Stimulated activated CD8-positive, alpha-beta memory T cell treated with anti-CD3 and anti-CD28 coated beads, Interleukin-12 subunit alpha, Interleukin-12 subunit beta, amount 100 ng/mL, for 4 hours (primary cell): ENCODE results near the gene FKTN.

ENCODE experiments used
- DNase-seq: peaks from one replicate; pipeline ENCODE4 v3.0.0-alpha.2; 2020; ENCODE audit warnings: low read depth

Gene FKTN

DNA sequence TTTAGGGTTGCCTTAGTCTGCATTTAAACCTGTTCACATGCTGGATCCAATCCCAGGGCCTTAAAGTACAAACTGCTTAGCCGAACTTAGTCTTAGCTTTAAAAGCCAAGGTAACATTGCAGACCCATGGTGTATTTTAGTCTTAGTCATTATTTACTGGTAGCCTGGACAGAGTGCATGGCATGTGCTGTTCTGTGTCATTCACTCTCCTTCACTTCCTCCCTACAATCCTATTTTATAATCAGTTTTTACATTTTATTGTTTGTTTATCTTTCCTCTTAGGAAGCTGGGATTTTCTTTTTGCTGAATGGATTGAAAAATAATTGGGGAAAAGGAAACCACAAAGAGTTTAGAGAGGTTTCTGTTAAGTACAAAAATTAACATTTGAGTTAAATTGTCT is 74.9 kb downstream of the FKTN start:
- DNase-seq, result no peak

GRCh38 chr9:105633411-105633810 is 75.5 kb downstream of the FKTN start:
- DNase-seq, result no peak

- DNase-seq, result no peak
These were observed 78.4 kb downstream of the FKTN start for GRCh38 chr9:105636331-105636730.

DNA sequence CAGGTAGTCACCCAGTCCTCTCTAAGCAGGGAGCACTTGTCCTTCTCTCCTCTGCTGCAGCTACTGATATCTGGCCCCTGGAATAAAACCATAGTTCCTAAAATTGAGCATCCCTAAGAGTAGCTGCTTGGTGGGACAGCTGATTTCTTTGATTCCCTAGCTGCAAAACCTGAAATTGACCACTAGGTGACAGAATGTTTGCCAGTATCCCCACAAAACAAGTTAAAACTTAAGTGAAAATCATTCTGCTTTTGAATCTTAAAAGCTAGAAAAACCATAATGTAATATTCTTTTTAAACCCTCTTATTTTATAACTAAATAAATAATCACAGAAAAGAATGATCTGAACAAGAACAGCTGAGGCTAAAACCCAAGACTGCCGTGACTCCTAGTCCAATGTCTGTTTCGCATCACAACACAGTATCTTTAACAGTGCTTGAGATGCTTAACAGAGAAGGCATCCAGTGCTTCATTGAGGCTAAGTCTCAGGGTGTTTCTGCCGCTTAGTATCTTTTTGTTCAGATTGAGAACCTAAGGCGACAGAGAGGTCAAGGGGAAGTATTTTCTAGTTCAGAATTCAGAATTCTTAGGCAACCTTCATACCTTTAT is 80.0 kb downstream of the FKTN start:
- DNase-seq, result no peak

GRCh38 chr9:105639936-105640335 is 82.0 kb downstream of the FKTN start:
- no peak for DNase-seq

GRCh38 chr9:105643795-105644194 is 85.9 kb downstream of the FKTN start:
- no peak for DNase-seq

DNA sequence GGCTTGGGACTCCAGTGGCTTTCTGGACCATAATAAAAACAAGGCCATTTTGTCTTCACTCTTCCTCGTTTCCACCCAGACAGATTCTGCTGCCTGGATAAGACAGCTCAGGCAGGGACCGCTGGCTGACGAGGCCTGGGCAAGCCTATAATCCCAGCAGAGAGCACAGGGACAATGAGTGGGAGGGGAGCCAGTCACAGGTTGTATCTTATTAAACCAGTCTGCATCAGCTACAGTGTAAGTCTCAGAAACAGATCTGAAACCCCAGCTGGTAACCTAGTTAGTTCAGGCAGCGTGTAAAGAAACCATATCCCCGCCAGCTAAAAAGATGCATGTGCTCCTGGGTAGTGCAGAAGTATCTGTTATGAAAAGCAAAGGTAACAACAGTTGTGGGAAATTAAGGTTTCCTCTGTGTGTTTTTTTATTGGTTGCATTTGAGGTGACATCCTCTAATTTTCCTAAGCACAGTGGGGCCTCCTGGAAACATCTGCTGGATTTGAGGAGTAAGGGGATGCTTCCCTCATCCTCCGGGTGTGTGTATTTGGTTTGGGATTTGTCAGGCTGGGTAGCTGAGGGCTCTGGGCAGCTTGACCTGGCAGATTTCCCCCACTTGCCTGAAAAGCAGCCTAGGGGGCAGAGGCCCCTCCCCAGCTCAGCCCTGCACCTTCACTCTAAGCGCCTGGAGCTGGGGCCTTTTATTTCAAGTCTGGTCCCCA is 89.1 kb downstream of the FKTN start:
- DNase-seq, result no peak

GRCh38 chr9:105647595-105648349 is 89.8 kb downstream of the FKTN start:
- DNase-seq, result no peak

DNA sequence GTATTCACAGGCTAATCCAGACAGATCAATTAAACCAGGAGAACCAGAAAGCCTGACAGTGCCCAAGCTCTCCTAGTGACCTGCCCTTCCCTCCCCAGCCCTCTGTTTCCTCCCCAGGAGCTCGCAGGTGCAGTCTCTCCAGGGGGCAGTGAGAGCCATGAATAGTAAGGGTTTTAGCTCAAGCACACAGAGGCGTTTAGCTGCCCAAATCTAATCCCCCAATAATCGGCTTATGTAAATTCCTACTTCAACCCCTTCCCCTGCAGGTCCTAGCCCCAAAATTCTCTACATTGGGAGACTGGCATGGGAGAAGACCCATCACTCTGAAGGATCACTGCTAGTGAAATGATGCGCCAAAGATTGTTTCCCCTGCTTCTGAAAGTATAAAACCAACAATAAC is 93.9 kb downstream of the FKTN start:
- no peak for DNase-seq

DNA sequence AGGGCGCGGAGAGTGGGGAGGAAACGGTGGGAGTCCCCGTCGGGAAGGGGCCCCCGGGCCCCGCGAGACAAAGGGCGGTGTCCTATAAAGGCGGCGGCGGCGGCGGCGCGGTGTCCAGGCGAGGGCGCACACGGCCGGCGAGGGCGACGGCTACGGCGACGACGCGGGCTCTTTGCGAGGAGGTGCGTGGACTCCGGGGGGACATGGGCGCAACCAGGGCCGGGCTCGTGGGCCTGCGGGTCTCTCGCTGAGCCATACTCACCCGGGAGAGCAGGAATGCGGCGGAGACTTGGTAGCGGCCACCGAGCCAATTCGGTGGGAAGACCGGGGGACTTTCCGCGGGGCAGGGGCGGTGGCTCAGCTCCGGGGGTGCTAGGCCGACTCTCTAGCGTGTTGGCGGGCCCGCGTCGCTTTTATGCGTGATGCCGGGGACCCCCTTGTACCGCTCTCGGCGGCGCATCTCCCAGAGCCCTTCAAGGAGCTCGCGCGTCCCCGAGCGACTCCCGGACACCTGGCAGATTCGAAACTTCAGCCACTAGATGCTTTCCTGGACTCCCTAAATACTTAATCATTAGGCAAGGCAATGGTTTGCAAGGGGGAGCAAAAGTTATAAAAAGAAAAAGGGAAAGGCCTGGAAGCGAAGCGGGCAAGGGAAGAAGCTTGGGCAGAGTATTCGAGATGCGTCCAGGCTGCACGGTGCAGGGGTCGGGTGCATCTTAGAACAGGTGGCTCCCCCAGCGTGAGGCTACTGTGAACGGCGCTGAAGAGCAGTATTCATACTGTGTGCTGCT is 98.4 kb downstream of the FKTN start:
- DNase-seq, result no peak

GRCh38 chr9:105658351-105658750 is 100.4 kb downstream of the FKTN start:
- no peak for DNase-seq

DNA sequence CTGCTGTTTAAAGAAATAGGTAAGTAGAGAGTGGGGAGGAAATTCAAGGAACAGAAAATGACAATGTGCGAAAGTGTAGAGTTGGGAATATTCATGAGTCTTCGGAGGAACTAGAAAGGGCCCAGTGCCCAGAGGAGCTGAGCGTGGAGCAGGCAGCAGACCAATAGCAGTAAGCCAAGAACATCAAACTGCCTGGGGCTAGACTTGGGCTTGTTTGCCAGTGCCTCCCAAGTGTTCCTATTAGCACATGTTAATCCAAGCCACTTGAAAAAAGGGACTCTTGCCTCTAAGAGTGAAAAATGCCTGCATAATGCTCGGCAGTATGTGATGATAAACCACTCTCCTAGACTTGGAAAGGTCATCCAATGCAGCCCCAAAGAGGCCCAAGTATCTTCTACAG is 103.1 kb downstream of the FKTN start:
- DNase-seq, result no peak

- DNase-seq, result no peak
These were observed 104.5 kb downstream of the FKTN start, which contains the start of gene TAL2 for GRCh38 chr9:105662184-105663104. Gene TAL2 (plus strand): TSS chr9:105662457. CDS start chr9:105662497, 40 bp downstream.

DNA sequence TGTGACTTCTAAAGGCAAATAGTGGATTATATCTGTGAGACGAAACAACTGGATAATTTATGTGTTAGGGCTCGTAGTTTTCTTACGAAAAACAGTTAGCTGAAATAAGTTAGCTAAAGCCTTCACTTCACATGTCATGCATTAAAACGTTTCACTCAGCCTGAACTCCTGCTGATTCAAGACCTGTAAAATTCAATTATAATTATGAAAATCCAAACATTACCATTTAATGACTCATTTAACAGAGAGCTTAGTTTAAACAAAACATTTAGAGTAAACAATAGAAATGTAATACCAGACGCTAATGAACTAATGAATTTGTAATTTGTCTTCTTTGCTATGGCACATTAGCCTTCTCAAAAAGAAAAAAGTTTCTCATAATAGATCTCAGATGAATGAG is 106.0 kb downstream of the FKTN start:
- DNase-seq, result no peak

DNA sequence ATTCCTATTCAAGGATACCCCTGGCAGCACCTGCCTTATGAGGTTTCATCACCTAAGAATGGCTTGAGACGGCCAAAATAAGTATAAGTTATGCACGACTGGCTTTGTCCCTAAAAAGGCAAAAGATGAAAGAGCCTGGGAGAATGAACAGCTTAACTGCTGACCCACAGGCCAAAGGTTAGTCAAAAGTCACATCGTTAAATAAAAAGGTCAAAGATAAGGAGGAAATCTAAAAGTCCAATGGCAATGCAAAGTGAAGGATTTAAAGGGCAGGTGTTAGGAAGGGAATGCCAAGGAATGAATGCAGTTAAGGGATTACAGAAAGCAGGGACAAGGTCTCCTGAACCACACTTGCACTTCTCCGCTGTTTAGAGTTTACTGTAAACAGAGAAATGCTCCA is 109.9 kb downstream of the FKTN start:
- DNase-seq, result no peak

DNA sequence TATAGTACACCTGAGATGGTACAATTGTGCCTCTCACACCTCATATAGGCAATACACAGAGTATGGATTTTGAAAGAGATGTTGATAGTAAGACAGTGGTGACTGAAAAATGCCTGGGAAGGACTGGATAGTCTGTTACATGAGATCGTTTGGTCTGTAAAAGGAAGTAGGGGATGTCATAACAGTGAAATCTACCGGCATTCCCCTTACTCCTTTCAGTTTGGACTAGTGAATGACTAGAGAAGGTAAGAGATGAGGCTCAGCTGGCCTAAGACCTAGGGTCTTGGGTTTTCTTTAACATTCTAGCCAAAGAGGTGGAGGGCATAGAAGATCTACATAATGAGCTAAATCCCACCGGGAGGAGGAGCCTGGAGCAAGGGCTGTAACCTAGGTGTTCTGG is 112.4 kb downstream of the FKTN start:
- DNase-seq, result no peak

GRCh38 chr9:105670775-105671174 is 112.8 kb downstream of the FKTN start:
- no peak for DNase-seq

- no peak for DNase-seq
These were observed 114.8 kb downstream of the FKTN start for GRCh38 chr9:105672711-105673234.

- no peak for DNase-seq
These were observed 116.0 kb downstream of the FKTN start for GRCh38 chr9:105673850-105674387.

- DNase-seq, result no peak
These were observed 118.5 kb downstream of the FKTN start for GRCh38 chr9:105676351-105676923.
